Measurements from ENCODE around the gene RBMS3.
A peak's percentile ranks its signal among the peaks of the same experiment; 100 is the strongest.

RBMS3 gene

GRCh38 chr3:29537889-29538609 is 257.2 kb downstream of the RBMS3 start:
- H3K4me3 ChIP-seq (ENCODE audit: low read depth, low read length): no peak overlapping the region
- TF ChIP-seq CTCF (IDR thresholded peaks at IDR 0.05; ENCODE audit: control insufficient read depth, extremely low read depth, insufficient read depth): no peak
- no peak for DNase-seq (ENCODE audit: low read depth)

- no peak for TF ChIP-seq CTCF (IDR thresholded peaks at IDR 0.05; ENCODE audit: control insufficient read depth, extremely low read depth, insufficient read depth)
- H3K4me3 ChIP-seq (ENCODE audit: low read depth, low read length): no peak overlapping the region
These were observed 257.7 kb downstream of the RBMS3 start for GRCh38 chr3:29538610-29538958.

GRCh38 chr3:29540544-29540943 is 259.7 kb downstream of the RBMS3 start:
- TF ChIP-seq CTCF (IDR thresholded peaks at IDR 0.05; ENCODE audit: control insufficient read depth, extremely low read depth, insufficient read depth): no peak
- no peak overlapping the region for H3K4me3 ChIP-seq (ENCODE audit: low read depth, low read length)
- no peak for DNase-seq (ENCODE audit: low read depth)

More at GRCh38 chr3:29538610-29538958, 257.7 kb downstream of the RBMS3 start:
- DNase-seq (ENCODE audit: low read depth): no peak

- no peak for TF ChIP-seq CTCF (IDR thresholded peaks at IDR 0.05; ENCODE audit: control insufficient read depth, extremely low read depth, insufficient read depth)
- H3K4me3 ChIP-seq (ENCODE audit: low read depth, low read length): no peak overlapping the region
- peak; percentile 75 for DNase-seq (ENCODE audit: low read depth)
These were observed 264.0 kb downstream of the RBMS3 start for GRCh38 chr3:29544701-29545363.

GRCh38 chr3:29545615-29546014 is 264.7 kb downstream of the RBMS3 start:
- H3K4me3 ChIP-seq (ENCODE audit: low read depth, low read length): no peak overlapping the region
- no peak for TF ChIP-seq CTCF (IDR thresholded peaks at IDR 0.05; ENCODE audit: control insufficient read depth, extremely low read depth, insufficient read depth)
- no peak for DNase-seq (ENCODE audit: low read depth)

GRCh38 chr3:29552051-29552450 is 271.2 kb downstream of the RBMS3 start:
- no peak for DNase-seq (ENCODE audit: low read depth)
- H3K4me3 ChIP-seq (ENCODE audit: low read depth, low read length): no peak overlapping the region
- TF ChIP-seq CTCF (IDR thresholded peaks at IDR 0.05; ENCODE audit: control insufficient read depth, extremely low read depth, insufficient read depth): no peak

All from LNCaP clone FGC (cell line).